GM18951 (cell line): ENCODE measurements around the gene ANGEL1.

Experiments
- POLR2A ChIP-seq: IDR thresholded peaks from 4 replicates; pipeline ENCODE4 v1.6.1; 2011; ENCODE audit warnings: mild to moderate bottlenecking; ENCODE audit not compliant: insufficient read length, insufficient read depth; ENCODE audit errors: extremely low read depth
- in situ Hi-C: fragments of 300-500 bp; cut with MboI; formaldehyde crosslinking; loops from one replicate; pipeline ENCODE4 v1.12.0; 2022; ENCODE audit warnings: low sequenced_read_pairs, mixed read lengths, inconsistent platforms; ENCODE audit not compliant: unreplicated experiment

The ANGEL1 gene, protein sequence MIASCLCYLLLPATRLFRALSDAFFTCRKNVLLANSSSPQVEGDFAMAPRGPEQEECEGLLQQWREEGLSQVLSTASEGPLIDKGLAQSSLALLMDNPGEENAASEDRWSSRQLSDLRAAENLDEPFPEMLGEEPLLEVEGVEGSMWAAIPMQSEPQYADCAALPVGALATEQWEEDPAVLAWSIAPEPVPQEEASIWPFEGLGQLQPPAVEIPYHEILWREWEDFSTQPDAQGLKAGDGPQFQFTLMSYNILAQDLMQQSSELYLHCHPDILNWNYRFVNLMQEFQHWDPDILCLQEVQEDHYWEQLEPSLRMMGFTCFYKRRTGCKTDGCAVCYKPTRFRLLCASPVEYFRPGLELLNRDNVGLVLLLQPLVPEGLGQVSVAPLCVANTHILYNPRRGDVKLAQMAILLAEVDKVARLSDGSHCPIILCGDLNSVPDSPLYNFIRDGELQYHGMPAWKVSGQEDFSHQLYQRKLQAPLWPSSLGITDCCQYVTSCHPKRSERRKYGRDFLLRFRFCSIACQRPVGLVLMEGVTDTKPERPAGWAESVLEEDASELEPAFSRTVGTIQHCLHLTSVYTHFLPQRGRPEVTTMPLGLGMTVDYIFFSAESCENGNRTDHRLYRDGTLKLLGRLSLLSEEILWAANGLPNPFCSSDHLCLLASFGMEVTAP

DNA sequence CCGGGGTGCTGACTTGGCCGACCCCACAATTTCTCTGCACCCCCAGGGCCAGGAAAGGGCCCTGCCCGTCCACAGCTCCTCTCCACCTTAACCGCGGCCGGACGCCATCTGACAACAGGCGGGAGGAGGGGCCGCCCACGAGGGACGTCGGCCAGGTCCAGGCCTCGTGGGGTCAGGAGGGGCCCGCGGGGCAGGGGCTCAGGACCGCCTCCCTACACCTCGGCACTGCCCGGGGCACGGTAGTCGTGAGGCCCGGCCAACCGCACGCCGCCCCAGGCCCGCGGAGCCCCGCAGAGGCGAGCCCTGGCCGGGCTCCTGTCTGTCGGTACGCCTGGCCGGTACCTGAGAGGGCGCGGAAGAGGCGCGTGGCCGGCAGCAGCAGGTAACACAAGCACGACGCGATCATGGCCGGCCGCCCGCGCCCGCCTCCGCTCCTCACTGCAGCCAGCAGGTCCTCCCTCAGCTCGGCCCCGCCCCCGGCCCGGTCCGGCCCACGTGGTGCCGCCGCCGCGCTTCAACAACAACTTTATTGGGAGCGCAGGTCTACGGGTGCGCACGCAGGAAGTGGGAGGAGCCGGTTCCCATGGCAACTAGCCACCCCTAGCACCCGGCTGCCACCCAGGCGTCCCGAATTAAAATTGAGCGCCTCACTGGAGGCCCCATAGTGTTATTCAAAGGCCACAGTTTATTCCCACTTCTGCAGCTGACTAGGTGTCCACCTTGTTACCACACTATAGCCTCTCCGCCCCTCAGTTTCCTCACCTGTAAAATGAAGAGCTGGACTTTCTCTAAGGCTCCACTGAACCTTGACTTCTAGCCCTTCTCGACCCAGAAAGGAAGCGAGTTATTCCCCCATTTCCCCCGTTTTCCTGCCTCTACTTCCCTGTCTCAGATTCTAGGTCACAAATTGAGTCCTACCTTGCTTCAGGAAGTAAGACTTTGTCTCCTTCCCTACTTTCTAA is at the start of gene ANGEL1:
ANGEL1 (minus strand) TSS at position 461 of the 962 bp plus-strand sequence; CDS start at position 406, 55 bp downstream.
- in situ Hi-C loops = no loop called here
- peak; percentile 89 for TF ChIP-seq POLR2A

DNA sequence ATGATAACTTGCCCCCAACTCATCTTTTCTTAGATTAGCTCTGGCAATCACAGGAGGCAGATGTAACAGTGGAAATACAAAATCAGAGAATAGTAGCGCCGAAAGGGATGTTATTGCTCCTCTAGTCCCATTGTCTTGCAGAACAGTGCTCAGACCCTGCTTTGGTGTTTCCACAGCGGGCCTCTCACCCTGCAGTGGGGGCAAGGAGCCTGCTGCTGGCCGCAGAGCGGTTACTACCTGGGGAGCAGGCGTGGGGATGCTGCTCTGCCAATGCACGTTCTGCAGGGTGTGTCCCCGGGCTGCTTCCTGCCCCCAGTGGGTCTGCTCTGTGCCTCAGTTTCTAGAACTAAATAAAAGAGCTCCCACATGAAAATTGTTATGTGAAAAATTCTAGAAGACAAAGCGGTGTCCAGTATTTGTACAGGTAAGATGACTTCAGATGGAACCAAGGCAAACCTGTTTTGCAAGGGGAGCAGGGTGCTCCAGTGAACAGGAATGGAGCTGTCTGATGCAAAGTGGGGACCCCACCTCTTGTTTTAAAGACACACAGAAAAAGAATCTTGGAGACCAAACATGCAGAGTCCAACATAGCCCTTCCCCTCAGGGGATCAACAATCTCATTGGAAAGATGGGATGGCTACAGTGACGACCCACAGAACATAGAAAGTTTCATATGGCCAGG is 49.0 kb upstream of the ANGEL1 start:
- in situ Hi-C loops = no loop called here

DNA sequence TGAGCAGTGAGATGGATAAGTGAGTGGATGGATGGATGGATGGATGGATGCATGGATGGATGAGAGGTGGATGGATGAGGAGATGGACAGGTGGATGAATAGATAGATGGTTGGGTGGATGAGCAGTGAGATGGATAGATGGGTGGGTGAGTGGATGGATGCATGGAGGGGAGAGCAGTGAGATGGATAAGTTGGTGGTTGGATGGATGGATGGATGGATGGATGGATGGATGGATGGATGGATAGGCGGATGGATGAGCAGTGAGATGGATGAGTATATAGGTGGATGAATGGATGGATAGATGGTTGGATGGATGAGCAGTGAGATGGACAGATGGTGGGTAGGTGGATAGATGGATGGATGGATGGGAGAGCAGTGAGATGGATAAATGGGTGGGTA is 44.1 kb upstream of the ANGEL1 start:
- TF ChIP-seq POLR2A = no peak
- in situ Hi-C loops = no loop called here

More for the DNA sequence above, 49.0 kb upstream of the ANGEL1 start:
- no peak for TF ChIP-seq POLR2A

DNA sequence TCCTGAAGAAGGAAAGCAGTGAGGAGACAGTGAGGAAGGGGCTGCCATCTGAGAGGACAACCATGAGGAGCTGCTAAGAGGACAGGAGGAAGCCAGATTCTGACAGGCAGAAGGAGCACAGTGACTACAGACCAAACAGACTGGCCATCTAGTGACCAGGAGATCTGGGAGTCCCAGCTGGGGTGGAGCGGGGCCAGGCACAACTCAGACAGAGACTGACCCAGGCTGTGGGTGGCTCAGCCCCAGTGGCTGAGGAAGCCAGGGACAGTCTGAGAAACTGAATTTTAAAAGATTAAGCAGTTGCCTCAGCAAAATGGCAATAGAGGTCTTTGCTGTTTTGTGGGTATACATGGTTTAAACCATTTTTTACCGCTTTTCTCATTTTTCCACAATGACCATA is 42.4 kb upstream of the ANGEL1 start:
- TF ChIP-seq POLR2A = no peak
- in situ Hi-C loops = no loop called here

DNA sequence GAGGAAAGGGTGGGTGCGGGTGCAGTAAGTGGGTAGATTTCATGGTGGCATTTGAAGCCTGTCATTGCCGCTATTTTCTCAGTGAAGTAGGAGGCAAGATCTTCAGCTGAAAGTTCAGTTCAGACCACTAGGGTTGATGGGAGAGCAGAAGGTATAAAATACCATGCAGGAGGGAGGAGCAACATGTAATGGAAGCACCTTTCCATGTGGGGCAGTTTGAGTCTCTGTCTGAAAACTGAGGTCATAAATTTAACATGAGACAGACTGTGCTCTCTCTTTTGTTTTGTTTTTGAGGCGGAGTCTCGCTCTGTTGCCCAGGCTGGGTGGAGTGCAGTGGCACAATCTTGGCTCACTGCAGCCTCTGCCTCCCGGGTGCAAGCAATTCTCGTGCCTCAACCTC is 36.2 kb upstream of the ANGEL1 start:
- in situ Hi-C loops = no loop called here
- no peak for TF ChIP-seq POLR2A

DNA sequence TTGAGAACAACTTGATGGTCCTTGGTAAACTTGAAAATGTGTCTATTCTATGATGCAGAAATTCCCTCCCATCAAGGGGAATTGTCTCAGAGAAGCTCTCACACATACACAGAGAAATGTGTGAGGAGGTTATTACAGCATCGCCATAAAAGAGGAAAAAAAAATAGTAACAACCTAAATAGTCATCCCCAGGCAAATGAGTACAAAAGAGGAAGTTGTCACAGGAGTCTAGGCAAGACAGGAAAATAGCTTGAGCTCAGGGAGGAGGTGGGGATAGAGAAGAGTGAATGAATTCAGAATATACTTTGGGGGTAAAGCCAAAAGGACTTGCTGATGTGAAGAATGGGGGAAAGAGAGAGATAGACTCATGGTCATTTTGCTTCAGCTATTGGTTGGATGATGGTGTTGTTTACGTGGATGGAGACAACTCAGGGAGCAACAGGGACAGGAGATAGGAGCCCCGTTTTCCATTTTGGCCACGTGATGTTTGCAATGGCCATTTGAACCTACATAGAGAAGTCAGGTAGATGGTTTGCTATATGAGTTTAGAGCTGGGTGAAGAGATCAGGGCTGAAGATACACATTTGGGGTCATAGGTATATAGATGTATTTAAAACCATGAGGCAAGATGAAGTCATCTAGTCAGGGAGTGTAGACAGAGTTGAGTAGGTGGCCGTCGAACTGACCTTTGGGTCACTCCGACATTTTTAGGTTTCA is 33.8 kb upstream of the ANGEL1 start:
- in situ Hi-C loops = no loop called here
- TF ChIP-seq POLR2A = no peak

DNA sequence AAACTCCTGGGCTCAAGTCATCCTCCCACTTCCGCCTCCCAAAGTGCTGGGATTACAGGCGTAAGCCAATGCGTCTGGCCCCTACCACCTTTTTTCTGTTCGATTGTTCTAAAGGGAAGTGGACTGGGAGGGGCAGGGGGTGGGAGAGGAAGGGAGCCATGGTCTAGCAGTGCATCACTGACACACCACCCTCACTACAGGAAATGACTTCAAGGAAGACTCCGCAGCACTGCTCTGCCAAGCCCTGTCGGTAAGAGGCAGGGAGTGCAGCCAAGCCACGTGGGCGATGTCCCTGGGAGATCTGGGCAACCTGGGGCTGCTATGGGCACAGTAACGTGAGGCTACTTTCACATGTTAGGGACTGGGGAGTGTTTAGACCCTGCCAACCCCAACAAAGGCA is 31.5 kb upstream of the ANGEL1 start:
- in situ Hi-C loops = no loop called here
- no peak for TF ChIP-seq POLR2A

DNA sequence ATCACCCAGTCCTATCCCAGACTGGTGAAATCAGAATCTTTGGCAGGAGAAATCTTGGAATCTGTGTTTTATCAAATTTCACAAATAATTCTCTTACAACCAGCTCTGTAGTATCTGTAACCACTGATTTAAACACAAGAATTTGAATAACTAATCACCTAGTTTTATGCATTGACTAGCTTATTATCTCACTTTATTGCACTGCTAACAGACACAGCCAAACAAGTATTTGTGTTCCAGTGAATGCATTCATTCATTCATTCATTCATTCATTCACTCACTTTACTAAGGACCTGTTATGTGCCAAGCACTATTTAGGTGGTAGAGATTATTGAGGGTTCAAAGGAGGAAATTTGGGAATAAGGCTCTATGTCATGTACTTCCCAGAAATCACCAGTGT is 29.7 kb upstream of the ANGEL1 start:
- in situ Hi-C loops = no loop called here
- no peak for TF ChIP-seq POLR2A

DNA sequence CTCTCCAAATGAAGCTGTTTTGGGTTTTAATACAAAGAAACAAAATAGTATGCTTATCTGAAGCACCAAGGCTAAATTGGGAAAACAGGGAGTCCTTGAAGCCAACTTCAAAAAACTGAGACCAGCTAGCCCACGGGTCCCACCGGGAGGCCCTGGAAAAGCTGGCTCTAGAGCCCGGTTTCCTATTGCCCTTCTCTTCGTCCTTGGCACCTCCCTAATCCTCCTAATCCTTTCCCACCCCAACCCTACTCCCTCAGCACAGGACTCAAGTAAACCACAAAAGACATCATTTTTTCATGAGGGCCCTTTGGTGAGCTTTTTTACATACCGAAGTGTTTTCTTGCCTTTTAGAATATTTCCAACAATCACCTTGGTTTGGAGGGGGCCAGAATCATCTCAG is 24.8 kb upstream of the ANGEL1 start:
- in situ Hi-C loops = no loop called here
- no peak for TF ChIP-seq POLR2A

DNA sequence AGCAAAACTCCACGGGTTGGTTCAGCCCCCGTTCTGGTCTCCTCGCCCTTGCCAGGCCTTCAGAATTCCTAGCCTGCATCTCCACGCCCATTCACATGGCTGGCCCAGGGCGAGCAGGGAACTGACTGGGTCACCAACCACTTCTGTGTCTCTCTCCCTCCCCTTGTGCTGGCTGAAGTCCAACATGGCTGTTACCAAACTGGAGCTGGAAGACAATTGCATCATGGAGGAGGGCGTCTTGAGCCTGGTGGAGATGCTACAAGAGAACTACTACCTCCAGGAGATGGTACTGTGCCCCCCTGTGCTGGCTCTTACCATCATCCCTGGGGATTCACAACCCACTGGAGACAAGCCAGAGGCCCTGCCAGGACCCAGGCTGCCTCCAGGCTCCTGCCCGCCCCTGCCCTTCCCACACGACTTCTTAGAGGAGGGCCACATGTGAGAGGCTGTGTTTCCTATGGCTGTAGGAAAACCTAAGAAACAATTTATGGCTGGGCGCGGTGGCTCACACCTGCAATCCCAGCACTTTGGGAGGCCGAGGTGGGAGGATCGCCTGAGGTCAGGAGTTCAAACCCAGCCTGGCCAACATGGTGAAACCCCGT is 23.4 kb upstream of the ANGEL1 start:
- in situ Hi-C loops = no loop called here
- no peak for TF ChIP-seq POLR2A

DNA sequence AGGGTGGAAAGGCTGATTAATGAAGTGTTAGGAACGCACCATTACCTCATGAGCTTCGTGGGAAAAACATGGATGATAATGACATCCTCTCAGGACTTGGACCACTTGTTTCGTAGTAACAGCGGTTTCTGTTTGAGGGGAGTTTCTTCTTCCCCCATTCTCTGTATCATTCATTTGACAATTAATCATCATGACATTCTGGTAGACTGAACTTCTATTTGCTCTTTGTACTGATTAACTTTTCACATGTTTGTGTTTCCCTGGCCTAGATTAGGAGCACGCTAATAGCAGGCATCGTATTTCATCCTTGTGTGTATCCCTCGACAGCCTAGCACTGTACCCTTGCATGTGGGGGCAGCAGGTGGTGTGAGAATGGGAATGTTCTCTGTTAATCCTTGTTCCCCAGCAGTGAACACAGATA is 21.6 kb upstream of the ANGEL1 start:
- TF ChIP-seq POLR2A = no peak
- in situ Hi-C loops = no loop called here

DNA sequence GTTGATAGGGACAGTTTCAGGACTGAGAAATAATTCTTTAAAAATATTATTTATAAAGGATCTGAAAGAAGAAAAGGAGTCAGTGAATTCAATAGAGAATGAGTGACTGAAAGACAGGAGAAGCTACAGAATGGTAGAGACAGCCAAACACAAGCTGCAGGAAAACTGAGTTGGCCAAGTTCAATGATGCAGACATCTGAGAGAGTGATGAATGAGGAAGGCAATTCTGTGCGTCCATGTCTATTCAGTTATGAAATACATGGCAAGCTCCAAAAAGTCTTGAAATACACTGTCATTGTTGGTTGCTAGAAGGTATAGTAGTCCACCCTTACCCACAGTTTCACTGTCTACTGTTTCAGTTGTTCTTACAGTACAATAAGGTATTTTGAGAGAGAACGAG is 20.3 kb upstream of the ANGEL1 start:
- TF ChIP-seq POLR2A = no peak
- in situ Hi-C loops = no loop called here
